Fibroblast of upper back skin (primary cell): ENCODE data around the gene HPS4.
"Not testable (repeated sequence)": the region's sequence is repeated elsewhere in the genome, so short reads cannot be mapped to it uniquely, and the experiment has no call there.

ENCODE experiments used
- DNase-seq: peaks from one replicate; pipeline ENCODE4 v3.0.0-alpha.2; 2013

Gene HPS4

GRCh38 chr22:26483439-26484359, at the start of gene HPS4, which contains the start of gene SRRD:
HPS4 (minus strand) TSS chr22:26483783; CDS start chr22:26481762, 2,021 bp downstream.
SRRD (plus strand) TSS chr22:26483877; CDS start chr22:26483891, 14 bp downstream.
- DNase-seq, result peak; percentile 85

DNA sequence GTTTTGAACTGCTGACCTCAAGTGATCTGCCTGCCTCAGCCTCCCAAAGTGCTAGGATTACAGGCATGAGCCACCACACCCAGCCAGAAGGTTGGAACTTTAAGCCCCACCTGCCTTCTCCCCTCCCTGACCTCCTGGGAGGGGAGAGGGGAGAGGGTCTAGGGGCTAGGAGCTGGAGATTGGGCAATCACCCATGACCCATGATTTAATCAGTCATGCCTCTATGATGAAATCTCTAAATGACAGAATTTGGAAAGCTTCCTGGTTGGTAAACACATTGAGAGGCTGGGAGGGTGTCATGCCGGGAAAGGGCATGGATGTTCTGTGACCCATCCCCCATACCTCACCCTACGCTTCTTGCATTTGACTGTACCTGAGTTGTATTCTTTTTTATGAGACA, 45.8 kb upstream of the HPS4 start:
- no peak for DNase-seq

- not testable (repeated sequence) for DNase-seq
These were observed 44.9 kb upstream of the HPS4 start for GRCh38 chr22:26528518-26528917.

DNA sequence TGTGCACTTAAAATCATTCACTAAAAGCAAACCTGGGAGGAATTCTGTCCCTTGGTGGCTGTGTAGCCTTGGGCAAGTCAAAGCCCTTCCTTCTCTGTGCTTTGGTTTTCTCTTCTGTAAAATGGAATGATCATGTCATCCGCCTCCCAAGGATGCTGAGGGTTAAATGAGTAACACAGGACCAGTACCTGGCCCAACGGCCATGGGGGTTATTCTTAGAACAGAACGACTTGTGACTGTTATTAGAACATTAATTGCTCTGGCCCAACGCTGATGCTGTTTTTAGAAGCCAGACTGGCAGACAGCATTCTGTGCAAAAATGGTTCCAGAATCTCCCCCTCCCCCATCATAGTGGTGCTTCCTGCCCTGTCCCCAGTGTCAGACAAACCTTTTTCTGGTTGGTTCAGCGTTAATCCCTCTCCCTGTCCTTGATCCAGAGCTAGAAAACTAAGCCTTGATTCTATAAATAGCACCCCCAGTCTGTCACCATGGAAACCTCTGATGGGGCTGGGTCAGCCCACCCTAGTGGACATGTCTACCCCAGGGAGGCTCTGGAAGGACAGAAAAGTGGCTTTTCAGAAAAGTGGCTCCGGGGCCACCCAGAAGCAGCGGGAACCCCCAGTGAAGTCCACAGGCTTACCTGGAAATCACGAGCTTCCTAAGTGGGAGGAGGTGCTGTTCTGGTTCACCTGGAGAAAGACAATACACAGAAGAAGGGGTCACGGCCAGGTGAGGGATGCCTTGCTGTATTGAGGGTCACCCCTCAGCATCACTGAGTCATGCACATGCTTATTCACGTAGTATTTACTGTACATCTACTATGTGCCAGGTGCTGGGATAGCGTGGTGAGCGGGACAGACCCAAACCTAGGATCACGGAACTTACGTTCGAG, 44.2 kb upstream of the HPS4 start:
- DNase-seq, result no peak

DNA sequence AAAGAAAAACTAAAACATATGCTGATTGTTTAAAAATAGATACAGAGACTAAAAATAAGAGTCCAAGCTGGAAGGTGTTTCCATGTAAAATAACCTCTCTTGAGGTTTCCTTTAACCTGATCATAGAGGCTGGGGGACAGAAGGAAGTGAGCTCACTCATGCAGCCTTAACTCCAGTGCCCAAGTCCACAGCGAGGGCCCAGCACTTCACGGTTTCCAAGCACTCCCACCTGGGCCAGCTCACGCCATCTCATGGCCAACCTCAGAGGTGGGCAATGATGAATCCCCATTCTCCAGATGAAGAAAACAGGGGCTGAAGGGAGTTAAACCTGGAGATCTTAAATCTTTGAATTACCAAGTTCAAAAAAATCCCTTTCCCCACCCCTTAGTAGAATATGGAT, 43.6 kb upstream of the HPS4 start:
- no peak for DNase-seq

DNA sequence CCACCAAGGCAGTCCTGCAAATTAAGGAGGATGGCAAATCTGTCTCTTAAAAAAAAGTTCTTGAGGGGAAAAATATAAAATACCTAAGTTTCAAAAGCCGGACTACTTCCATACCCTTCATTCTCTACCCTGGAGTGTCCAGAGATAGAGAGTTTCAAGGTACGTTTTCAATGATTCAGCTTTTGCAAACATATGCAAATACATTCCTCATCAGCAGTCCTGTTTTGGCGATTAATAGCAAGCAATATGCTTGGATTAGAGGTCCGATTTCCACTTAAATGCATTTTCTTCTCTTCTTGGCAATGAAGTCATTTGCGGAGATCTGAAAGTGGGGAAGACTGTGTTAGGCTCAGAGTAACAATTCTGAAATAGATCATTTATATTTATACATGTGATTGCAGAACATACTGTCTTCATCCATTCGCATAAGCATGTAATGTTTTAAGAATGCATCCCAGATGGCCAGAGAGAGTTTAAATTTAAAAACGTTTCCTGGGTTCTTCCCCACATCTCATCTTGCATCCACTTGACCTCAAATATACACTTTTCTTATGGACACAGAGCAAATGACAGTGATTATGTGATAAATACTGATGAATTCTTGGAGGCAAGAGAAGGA, 42.5 kb upstream of the HPS4 start:
- no peak for DNase-seq

- no peak for DNase-seq
These were observed 41.3 kb upstream of the HPS4 start for GRCh38 chr22:26524870-26525269.

DNA sequence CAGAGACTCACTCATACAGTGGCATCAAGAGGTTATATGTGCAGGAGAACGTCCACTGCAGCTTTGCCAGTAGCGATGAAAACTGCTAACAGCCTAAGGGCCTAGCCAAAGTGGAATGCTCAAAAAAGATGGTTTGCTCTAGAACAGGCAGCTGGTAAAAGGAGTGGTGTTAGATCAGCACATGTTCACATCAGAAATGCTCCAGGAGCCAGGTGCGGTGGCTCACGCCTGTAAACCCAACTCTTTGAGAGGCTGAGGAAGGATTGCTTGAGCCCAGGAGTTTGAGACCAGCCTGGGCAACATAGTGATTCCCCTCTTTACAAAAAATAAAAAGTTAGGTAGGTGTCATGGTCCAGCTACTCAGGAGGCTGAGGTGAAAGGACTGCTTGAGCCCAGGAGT, 39.0 kb upstream of the HPS4 start:
- DNase-seq, result no peak

GRCh38 chr22:26522012-26522411, 38.4 kb upstream of the HPS4 start:
- no peak for DNase-seq

GRCh38 chr22:26517429-26517828, 33.8 kb upstream of the HPS4 start:
- no peak for DNase-seq

DNA sequence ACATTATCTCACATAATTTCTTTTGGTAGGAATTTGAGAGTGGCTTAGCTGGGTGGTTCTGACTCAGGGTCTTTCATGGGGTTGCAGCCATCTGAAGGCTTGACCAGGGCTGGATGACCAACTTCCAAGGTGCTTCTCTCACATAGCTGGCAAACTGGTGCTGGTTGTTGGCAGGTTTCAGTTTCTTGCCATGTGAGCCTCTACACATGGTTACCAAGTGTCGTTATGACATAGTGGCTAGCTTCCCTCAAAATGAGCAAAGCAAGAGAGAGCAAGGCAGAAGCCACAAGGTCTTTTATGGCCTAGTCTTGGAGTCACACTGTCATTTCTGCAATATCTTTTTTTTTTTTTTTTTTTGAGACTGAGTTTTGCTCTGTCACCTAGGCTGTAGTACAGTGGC, 32.9 kb upstream of the HPS4 start:
- no peak for DNase-seq

GRCh38 chr22:26515931-26516330, 32.3 kb upstream of the HPS4 start:
- no peak for DNase-seq

DNA sequence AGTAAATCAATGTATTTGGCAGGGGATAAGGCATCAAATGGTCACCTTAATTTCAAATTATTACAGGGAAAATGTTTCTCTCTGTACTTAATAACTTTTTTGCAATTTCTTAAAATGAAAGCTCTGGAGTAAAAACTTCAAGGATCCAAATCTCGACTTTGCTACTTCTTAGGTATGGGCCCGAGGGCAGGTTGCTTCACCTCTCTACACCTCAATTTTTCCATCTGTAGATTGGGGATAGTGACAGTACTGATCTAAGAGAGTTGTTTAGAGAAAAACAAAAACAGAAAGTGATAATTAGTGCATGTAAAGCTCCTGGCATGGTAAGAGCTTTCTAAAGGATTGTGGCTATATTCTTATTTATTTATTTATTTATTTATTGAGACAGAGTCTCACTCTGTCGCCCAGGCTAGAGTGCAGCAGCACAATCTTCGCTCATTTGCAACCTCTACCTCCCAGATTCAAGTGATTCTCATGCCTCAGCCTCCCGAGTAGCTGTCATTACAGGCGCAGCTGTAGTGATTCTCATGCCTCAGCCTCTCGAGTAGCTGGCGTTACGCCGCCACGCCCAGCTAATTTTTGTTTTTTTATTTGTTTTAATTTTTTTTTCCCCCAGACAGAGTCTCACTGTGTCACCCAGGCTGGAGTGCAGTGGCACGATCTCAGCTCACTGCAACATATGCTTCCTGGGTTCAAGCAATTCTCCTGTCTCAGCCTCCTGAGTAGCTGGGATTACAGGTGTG, 31.0 kb upstream of the HPS4 start:
- no peak for DNase-seq

DNA sequence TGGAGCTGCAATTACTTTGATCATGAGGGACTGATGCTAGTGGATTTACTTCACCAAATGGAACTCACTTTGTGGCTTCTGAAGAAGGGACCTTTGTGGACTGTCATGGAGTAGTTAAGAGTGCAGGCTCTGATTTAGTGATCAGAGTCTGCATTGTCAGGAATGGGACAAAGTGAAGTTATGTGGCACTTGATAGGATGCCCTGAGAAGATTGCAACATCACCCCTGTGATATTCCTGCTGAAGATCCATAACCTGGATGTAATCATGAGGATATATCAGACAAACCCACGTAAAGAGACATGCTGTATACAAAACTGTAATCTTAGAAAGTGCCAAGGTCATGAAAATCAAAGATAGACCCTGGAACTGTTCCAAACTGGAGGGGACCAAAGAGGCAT, 30.3 kb upstream of the HPS4 start:
- DNase-seq, result no peak

- peak; percentile 90 for DNase-seq
These were observed 28.7 kb upstream of the HPS4 start, which contains the start of gene TFIP11 for GRCh38 chr22:26512149-26512793. TFIP11 (minus strand) TSS chr22:26512473; CDS start chr22:26510272, 2,201 bp downstream.

DNA sequence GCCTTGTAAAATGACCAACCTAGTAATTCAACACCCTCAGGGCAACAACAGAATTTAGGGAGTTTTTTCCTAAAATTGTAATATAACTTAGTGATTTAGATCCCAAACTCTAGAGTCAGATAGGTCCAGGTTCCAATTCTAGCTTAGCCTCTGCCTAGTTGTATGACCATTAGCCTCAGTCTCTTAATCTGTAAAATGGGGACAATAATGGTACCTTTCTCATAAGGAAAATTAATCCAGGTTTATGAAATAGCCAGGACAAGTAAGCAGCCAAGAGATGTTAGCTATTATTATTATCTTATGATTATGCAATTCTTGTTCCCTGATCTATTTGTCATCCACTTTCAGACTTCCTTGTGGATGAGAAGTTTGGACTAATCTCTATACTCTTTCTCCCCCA, 24.6 kb upstream of the HPS4 start:
- DNase-seq, result no peak

DNA sequence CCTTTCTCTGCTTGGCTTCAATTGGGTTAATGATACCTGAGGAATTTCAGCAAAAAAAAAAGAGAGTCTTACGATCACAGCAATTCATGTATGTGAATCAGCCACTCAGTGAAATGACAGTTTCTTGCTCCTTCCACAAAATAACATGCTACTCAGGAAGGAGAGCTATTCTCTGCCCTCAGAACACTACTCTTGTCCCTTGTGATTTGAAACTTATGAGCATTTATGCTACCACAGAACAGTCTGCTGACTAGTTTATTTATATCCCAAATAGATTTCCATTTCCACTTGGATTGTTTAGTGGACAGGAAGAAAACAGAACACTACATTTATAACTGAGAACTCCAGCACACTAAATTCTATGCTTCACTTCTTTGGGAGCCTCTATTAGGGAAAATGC, 20.2 kb upstream of the HPS4 start:
- no peak for DNase-seq

DNA sequence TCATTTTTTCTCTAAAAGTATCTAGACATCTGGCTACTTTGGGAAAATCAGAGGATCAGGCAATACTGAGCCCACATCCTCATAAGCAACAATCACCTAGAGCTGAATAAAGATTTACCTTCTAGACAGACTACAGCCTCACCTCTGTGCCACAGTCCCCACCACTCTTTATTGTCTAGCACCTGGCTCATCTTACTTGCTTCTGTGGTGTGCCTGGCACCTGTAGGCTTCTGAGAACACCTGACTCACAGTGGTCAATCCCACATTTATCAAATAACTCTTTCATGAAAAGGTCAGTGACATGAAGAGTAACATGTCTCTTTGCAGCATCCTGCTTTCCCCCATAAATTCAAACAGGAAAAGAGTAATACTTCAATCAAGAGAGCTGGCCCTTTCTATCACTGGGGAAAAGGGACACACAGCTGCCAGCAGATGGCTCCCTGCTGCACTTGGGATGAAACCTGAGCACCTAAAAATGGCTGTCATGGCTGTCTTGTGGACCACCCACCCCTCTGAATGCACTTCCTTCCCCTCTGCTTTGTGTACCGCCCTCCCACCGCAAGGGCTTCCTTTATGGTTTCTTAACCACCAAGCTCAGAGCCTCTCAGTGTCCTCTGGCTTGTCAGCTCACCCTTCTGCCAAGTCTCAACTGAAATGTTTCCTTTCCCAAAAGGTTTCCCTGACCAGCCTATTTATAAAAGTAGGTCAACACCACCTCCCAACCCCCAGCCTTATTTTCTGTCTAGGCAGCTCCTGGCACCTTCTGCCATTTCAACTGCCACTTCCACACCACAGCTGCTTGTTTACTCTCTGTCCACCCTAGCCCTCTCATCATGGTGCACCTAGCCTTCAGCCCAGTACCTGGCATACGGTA, 19.3 kb upstream of the HPS4 start:
- peak; percentile 57 for DNase-seq

DNA sequence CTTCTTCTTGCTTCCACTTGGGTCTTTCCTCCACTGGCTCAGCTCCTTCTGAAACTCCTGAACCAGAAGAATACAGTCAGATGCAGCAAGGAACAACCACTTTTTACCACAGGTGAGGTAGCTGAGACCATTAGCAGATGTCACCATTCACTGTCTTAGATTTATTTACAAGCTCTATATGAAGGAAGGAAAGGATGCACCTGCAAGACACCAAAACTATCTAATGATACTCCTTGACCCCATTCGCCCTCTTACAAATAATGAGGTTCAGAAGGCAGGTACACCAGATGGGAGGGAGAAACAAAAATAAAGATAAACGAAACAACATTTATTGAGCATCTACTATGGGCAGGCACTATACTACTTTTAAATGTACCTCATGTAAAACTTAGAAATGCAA, 18.4 kb upstream of the HPS4 start:
- no peak for DNase-seq

GRCh38 chr22:26499188-26499703, 15.7 kb upstream of the HPS4 start:
- DNase-seq, result no peak

- DNase-seq, result no peak
These were observed 12.9 kb upstream of the HPS4 start for GRCh38 chr22:26496456-26496855.
